Endothelial cell (in vitro differentiated cells): Measurements from ENCODE around the gene PCDHGA12. TPM values are rescaled to one million over a fixed set of nuclear protein-coding genes. Genes with fewer than 3 reads are reported as not detected.
"Not testable (repeated sequence)": the region's sequence is repeated elsewhere in the genome, so short reads cannot be mapped to it uniquely, and the experiment has no call there.

Experiments used
- DNase-seq: peaks from one replicate; pipeline ENCODE4 v3.0.0; 2021; ENCODE audit warnings: low spot score
- H3K27ac Mint-ChIP-seq: one replicate; pipeline ENCODE4 v1.8.0; 2021; ENCODE audit warnings: mixed read lengths, inconsistent platforms; ENCODE audit not compliant: unreplicated experiment
- H3K27me3 Mint-ChIP-seq: one replicate; pipeline ENCODE4 v1.8.0; 2021; ENCODE audit warnings: mild to moderate bottlenecking, moderate library complexity, mixed read lengths, inconsistent platforms; ENCODE audit not compliant: unreplicated experiment
- H3K36me3 Mint-ChIP-seq: one replicate; pipeline ENCODE4 v1.8.0; 2021; ENCODE audit warnings: mild to moderate bottlenecking, low read depth, mixed read lengths, inconsistent platforms; ENCODE audit not compliant: unreplicated experiment
- H3K4me1 Mint-ChIP-seq: one replicate; pipeline ENCODE4 v1.8.0; 2021; ENCODE audit warnings: mild to moderate bottlenecking, mixed read lengths, inconsistent platforms; ENCODE audit not compliant: unreplicated experiment
- H3K4me3 Mint-ChIP-seq: one replicate; pipeline ENCODE4 v1.8.0; 2021; ENCODE audit warnings: mild to moderate bottlenecking, mixed read lengths, inconsistent platforms; ENCODE audit not compliant: unreplicated experiment
- H3K9me3 Mint-ChIP-seq: one replicate; pipeline ENCODE4 v1.8.0; 2021; ENCODE audit warnings: mixed read lengths, inconsistent platforms; ENCODE audit not compliant: unreplicated experiment
- total RNA-seq: library from RNA; stranded (reverse); fragmentation: NEBNext Ultra II Directional; extraction: Animal tissue kit (Norgen Biotek cat#: 25700); gene quantifications from one replicate; pipeline ENCODE4 v1.2.1, GENCODE V29; 2021; ENCODE audit not compliant: unreplicated experiment
- TF ChIP-seq, protein P1 (sequence below): fragments of 200-600 bp; sonication (generic); IDR thresholded peaks from one replicate; pipeline ENCODE4 v1.5.0; 2021; ENCODE audit warnings: antibody characterized with exemption; ENCODE audit not compliant: unreplicated experiment

Gene PCDHGA12
- total RNA-seq, 1 donor from 2014 or later = 3.8 TPM

DNA sequence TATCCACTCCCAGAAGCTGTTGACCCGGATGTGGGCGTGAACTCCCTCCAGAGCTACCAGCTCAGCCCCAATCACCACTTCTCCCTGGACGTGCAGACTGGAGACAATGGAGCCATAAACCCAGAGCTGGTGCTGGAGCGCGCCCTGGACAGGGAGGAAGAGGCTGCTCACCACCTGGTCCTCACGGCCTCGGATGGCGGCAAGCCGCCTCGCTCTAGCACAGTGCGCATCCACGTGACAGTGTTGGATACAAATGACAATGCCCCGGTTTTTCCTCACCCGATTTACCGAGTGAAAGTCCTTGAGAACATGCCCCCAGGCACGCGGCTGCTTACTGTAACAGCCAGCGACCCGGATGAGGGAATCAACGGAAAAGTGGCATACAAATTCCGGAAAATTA, 37.0 kb upstream of the PCDHGA12 start:
- Mint-ChIP-seq H3K9me3 (peaks cover 36% of the 10 kb centered on the region), H3K4me1 (peaks cover 3% of the 10 kb centered on the region), H3K27me3 (peaks cover 4% of the 10 kb centered on the region), H3K36me3 (peaks cover 66% of the 10 kb centered on the region), H3K4me3 (peak overlapping the region; percentile 56), H3K27ac (no peak overlapping the region)
- TF ChIP-seq, protein P1, sequence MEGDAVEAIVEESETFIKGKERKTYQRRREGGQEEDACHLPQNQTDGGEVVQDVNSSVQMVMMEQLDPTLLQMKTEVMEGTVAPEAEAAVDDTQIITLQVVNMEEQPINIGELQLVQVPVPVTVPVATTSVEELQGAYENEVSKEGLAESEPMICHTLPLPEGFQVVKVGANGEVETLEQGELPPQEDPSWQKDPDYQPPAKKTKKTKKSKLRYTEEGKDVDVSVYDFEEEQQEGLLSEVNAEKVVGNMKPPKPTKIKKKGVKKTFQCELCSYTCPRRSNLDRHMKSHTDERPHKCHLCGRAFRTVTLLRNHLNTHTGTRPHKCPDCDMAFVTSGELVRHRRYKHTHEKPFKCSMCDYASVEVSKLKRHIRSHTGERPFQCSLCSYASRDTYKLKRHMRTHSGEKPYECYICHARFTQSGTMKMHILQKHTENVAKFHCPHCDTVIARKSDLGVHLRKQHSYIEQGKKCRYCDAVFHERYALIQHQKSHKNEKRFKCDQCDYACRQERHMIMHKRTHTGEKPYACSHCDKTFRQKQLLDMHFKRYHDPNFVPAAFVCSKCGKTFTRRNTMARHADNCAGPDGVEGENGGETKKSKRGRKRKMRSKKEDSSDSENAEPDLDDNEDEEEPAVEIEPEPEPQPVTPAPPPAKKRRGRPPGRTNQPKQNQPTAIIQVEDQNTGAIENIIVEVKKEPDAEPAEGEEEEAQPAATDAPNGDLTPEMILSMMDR = no peak
- no peak for DNase-seq

DNA sequence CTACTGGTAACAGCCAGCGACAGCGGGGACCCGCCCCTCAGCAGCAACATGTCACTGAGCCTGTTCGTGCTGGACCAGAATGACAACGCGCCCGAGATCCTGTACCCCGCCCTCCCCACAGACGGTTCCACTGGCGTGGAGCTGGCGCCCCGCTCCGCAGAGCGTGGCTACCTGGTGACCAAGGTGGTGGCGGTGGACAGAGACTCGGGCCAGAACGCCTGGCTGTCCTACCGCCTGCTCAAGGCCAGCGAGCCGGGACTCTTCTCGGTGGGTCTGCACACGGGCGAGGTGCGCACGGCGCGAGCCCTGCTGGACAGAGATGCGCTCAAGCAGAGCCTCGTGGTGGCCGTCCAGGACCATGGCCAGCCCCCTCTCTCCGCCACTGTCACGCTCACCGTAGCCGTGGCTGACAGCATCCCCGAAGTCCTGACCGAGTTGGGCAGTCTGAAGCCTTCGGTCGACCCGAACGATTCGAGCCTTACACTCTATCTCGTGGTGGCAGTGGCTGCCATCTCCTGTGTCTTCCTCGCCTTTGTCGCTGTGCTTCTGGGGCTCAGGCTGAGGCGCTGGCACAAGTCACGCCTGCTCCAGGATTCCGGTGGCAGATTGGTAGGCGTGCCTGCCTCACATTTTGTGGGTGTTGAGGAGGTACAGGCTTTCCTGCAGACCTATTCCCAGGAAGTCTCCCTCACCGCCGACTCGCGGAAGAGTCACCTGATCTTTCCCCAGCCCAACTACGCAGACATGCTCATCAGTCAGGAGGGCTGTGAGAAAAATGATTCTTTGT, 35.7 kb upstream of the PCDHGA12 start:
- H3K27me3 Mint-ChIP-seq, H3K27ac Mint-ChIP-seq, H3K4me1 Mint-ChIP-seq, DNase-seq: not testable (repeated sequence)
- peaks cover 35% of the 10 kb centered on the region for H3K9me3 Mint-ChIP-seq
- peak overlapping the region; percentile 56 for H3K4me3 Mint-ChIP-seq
- peaks cover 63% of the 10 kb centered on the region for H3K36me3 Mint-ChIP-seq

DNA sequence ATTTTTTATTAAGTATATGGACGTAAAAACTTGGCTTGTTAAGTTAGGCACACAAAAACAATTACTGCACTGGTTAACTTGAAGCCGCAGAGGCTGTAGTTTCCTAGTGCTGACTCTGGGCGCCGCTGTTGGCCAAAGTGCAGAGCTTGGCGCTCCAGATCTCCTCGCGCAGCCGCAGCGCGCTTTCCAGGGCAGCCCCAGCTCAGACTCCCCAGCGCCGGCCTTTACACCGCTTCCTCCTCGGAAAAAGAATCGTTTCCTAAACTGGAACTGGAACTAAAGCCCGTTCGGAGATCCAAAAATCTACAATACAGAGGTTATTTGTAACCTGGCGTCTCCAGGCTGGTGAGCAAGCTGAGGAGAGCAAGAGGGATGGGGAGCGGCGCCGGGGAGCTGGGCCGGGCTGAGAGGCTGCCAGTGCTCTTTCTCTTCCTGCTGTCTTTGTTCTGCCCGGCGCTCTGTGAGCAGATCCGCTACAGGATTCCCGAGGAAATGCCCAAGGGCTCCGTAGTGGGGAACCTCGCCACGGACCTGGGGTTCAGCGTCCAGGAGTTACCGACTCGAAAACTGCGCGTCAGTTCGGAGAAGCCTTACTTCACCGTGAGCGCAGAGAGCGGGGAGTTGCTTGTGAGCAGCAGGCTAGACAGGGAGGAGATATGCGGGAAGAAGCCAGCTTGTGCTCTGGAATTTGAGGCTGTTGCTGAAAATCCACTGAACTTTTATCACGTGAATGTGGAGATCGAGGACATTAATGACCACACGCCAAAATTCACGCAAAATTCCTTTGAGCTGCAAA, 32.4 kb upstream of the PCDHGA12 start, which contains the start of gene PCDHGB5:
Gene PCDHGB5, plus strand, starts transcription at position 192 of the 796 bp plus-strand sequence. Its CDS starts 181 bp downstream, at position 373.
- H3K4me3 Mint-ChIP-seq = peak within 1 kb of the TSS; percentile 77
- H3K9me3 Mint-ChIP-seq = peaks cover 36% of the 10 kb centered on the region
- H3K4me1 Mint-ChIP-seq, H3K27ac Mint-ChIP-seq, DNase-seq, H3K27me3 Mint-ChIP-seq: not testable (repeated sequence)
- peaks cover 51% of the 10 kb centered on the region for H3K36me3 Mint-ChIP-seq

DNA sequence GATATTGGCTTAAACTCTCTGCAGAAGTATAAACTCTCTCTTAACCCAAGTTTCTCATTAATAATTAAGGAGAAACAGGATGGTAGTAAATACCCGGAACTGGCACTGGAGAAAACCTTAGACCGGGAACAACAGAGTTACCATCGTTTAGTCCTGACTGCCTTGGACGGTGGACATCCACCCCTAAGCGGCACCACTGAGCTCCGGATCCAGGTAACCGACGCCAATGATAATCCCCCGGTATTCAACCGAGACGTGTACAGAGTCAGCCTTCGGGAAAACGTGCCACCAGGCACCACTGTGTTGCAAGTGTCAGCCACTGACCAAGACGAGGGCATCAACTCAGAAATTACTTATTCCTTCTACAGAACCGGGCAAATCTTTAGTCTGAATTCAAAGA, 31.7 kb upstream of the PCDHGA12 start:
- Mint-ChIP-seq H3K9me3 (peaks cover 34% of the 10 kb centered on the region), H3K4me1 (peaks cover 2% of the 10 kb centered on the region), H3K4me3 (peak overlapping the region; percentile 77), H3K36me3 (peaks cover 48% of the 10 kb centered on the region), H3K27ac (no peak overlapping the region), H3K27me3 (peaks cover 2% of the 10 kb centered on the region)
- TF ChIP-seq, protein P1 = no peak
- no peak for DNase-seq

DNA sequence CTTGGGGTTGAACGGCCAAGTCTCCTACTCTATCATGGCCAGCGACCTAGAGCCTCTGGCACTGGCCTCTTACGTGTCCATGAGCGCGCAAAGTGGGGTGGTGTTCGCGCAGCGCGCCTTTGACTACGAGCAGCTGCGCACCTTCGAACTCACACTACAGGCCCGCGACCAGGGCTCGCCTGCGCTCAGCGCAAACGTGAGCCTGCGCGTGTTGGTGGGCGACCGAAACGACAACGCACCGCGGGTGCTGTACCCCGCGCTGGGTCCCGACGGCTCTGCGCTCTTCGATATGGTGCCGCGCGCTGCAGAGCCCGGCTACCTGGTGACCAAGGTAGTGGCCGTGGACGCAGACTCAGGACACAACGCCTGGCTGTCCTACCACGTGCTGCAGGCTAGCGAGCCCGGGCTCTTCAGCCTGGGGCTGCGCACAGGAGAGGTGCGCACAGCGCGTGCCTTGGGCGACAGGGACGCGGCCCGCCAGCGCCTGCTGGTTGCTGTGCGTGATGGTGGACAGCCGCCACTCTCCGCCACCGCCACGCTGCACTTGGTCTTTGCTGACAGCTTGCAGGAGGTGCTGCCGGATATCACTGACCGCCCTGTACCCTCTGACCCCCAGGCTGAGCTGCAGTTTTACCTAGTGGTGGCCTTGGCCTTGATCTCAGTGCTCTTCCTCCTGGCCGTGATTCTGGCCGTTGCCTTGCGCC, 30.6 kb upstream of the PCDHGA12 start:
- TF ChIP-seq, protein P1 = no peak
- DNase-seq = no peak
- peaks cover 48% of the 10 kb centered on the region for H3K36me3 Mint-ChIP-seq
- peaks cover 2% of the 10 kb centered on the region for H3K4me1 Mint-ChIP-seq
- H3K9me3 Mint-ChIP-seq = peaks cover 30% of the 10 kb centered on the region
- peak overlapping the region; percentile 88 for H3K4me3 Mint-ChIP-seq
- H3K27me3 Mint-ChIP-seq = peaks cover 2% of the 10 kb centered on the region
- no peak overlapping the region for H3K27ac Mint-ChIP-seq
